GM19023 (cell line): ENCODE measurements around the gene RBMY1E.
"Not testable (repeated sequence)": the region's sequence is repeated elsewhere in the genome, so short reads cannot be mapped to it uniquely, and the experiment has no call there.

Source experiments
- ATAC-seq: cut with Tn5 transposase; IDR thresholded peaks from one replicate; pipeline ENCODE4 v1.9.1; 2021; ENCODE audit warnings: mild to moderate bottlenecking, moderate library complexity; ENCODE audit not compliant: unreplicated experiment

RBMY1E gene

DNA sequence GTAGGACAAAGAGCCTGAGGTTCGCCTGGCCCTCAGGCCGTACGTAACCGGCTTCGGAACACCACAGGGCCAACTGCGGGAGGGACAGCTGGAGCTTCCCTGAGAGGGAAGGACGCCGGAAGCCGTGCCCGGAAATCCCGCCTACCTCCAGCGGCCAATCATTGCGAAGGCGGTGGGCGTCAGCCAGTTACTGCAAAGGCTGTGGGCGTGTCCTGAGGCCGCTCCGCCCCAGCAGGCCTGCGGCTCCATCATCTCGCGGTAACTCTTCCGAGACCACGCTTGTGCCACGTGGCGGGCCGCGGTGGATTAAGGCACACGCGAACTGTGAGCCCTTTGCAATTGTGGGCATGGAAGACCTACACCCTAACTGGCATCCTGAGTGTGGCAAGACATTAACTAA is at the start of gene RBMY1E:
Gene RBMY1E, minus strand, starts transcription at position 101 of the 400 bp plus-strand sequence. CDS start 1,978 bp downstream, outside the sequence.
- ATAC-seq = not testable (repeated sequence)

DNA sequence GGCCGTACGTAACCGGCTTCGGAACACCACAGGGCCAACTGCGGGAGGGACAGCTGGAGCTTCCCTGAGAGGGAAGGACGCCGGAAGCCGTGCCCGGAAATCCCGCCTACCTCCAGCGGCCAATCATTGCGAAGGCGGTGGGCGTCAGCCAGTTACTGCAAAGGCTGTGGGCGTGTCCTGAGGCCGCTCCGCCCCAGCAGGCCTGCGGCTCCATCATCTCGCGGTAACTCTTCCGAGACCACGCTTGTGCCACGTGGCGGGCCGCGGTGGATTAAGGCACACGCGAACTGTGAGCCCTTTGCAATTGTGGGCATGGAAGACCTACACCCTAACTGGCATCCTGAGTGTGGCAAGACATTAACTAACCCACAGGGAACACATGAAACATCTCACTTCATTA is 23.4 kb downstream of the RBMY1E start, which contains the start of gene RBMY1D:
Gene RBMY1D, minus strand, starts transcription at position 101 of the 400 bp plus-strand sequence. CDS start 2,013 bp downstream, outside the sequence.
- ATAC-seq = not testable (repeated sequence)

- ATAC-seq = not testable (repeated sequence)
Measured at GRCh38 chrY:21869407-21870076, 48.3 kb downstream of the RBMY1E start.
